Dendritic cell treated with granulocyte-macrophage colony-stimulating factor and Interleukin-4, amounts not matched to agents 40 ng/mL and 50 ng/mL, for 4 days (primary cell): ENCODE data around the gene PCNT.

ENCODE experiments used
- H3K27ac Mint-ChIP-seq: one replicate; pipeline ENCODE4 v1.8.0; 2022; ENCODE audit warnings: mild to moderate bottlenecking, mixed read lengths
- H3K27me3 Mint-ChIP-seq: one replicate; pipeline ENCODE4 v1.8.0; 2022; ENCODE audit warnings: mild to moderate bottlenecking, mixed read lengths
- H3K36me3 Mint-ChIP-seq: one replicate; pipeline ENCODE4 v1.8.0; 2022; ENCODE audit warnings: low read depth, mixed read lengths
- H3K4me1 Mint-ChIP-seq: one replicate; pipeline ENCODE4 v1.8.0; 2022; ENCODE audit warnings: low read depth, mixed read lengths
- H3K4me3 Mint-ChIP-seq: one replicate; pipeline ENCODE4 v1.8.0; 2022; ENCODE audit warnings: mild to moderate bottlenecking, moderate library complexity, mixed read lengths
- H3K9me3 Mint-ChIP-seq: one replicate; pipeline ENCODE4 v1.8.0; 2022; ENCODE audit warnings: mixed read lengths
- intact Hi-C: fragments of 100-400 bp; cut with micrococcal nuclease; formaldehyde crosslinking; loops from one replicate; pipeline ENCODE4 v1.15.0; 2022

PCNT gene

GRCh38 chr21:46480466-46480865 is 156.5 kb downstream of the PCNT start:
- intact Hi-C loops = no loop called here
- no peak overlapping the region for H3K4me3 Mint-ChIP-seq
- peaks cover 26% of the 10 kb centered on the region for H3K4me1 Mint-ChIP-seq
- H3K27ac Mint-ChIP-seq = no peak overlapping the region
- no peaks in the 10 kb centered on the region for H3K9me3 Mint-ChIP-seq
- H3K36me3 Mint-ChIP-seq = peaks cover 44% of the 10 kb centered on the region
- no peaks in the 10 kb centered on the region for H3K27me3 Mint-ChIP-seq

GRCh38 chr21:46482225-46482845 is 158.4 kb downstream of the PCNT start:
- Mint-ChIP-seq H3K4me3 (no peak overlapping the region), H3K4me1 (peaks cover 22% of the 10 kb centered on the region), H3K27ac (no peak overlapping the region), H3K36me3 (peaks cover 53% of the 10 kb centered on the region), H3K9me3 (no peaks in the 10 kb centered on the region), H3K27me3 (no peaks in the 10 kb centered on the region)
- intact Hi-C loops = no loop called here

GRCh38 chr21:46482846-46483231 is 158.9 kb downstream of the PCNT start:
- Mint-ChIP-seq H3K36me3 (peaks cover 51% of the 10 kb centered on the region), H3K27ac (no peak overlapping the region)

GRCh38 chr21:46483300-46484295 is 159.6 kb downstream of the PCNT start:
- Mint-ChIP-seq H3K9me3 (no peaks in the 10 kb centered on the region), H3K27me3 (no peaks in the 10 kb centered on the region), H3K36me3 (peaks cover 53% of the 10 kb centered on the region), H3K4me1 (peaks cover 22% of the 10 kb centered on the region), H3K4me3 (no peak overlapping the region), H3K27ac (no peak overlapping the region)
- intact Hi-C loops = no loop called here

More at GRCh38 chr21:46482846-46483231, 158.9 kb downstream of the PCNT start:
- Mint-ChIP-seq H3K4me3 (no peak overlapping the region), H3K9me3 (no peaks in the 10 kb centered on the region), H3K4me1 (peaks cover 22% of the 10 kb centered on the region), H3K27me3 (no peaks in the 10 kb centered on the region)
- intact Hi-C loops = no loop called here

- Mint-ChIP-seq H3K4me1 (peaks cover 8% of the 10 kb centered on the region), H3K27ac (no peak overlapping the region)
These were observed 162.6 kb downstream of the PCNT start for GRCh38 chr21:46486481-46487126.

GRCh38 chr21:46489162-46489663 is 165.3 kb downstream of the PCNT start:
- intact Hi-C loops = no loop called here
- peaks cover 79% of the 10 kb centered on the region for H3K36me3 Mint-ChIP-seq
- no peak overlapping the region for H3K27ac Mint-ChIP-seq
- H3K4me3 Mint-ChIP-seq = no peak overlapping the region
- peaks cover 6% of the 10 kb centered on the region for H3K4me1 Mint-ChIP-seq
- no peaks in the 10 kb centered on the region for H3K9me3 Mint-ChIP-seq
- no peaks in the 10 kb centered on the region for H3K27me3 Mint-ChIP-seq

More at GRCh38 chr21:46486481-46487126, 162.6 kb downstream of the PCNT start:
- no peak overlapping the region for H3K4me3 Mint-ChIP-seq
- H3K27me3 Mint-ChIP-seq = no peaks in the 10 kb centered on the region
- no peaks in the 10 kb centered on the region for H3K9me3 Mint-ChIP-seq
- intact Hi-C loops = no loop called here
- H3K36me3 Mint-ChIP-seq = peaks cover 56% of the 10 kb centered on the region

GRCh38 chr21:46489800-46490199 is 165.8 kb downstream of the PCNT start:
- Mint-ChIP-seq H3K4me1 (peaks cover 6% of the 10 kb centered on the region), H3K36me3 (peaks cover 85% of the 10 kb centered on the region), H3K4me3 (no peak overlapping the region), H3K27ac (no peak overlapping the region), H3K9me3 (no peaks in the 10 kb centered on the region), H3K27me3 (no peaks in the 10 kb centered on the region)
- intact Hi-C loops = no loop called here

GRCh38 chr21:46491553-46491952 is 167.6 kb downstream of the PCNT start:
- Mint-ChIP-seq H3K4me3 (no peak overlapping the region), H3K36me3 (peaks cover 89% of the 10 kb centered on the region), H3K9me3 (no peaks in the 10 kb centered on the region), H3K27me3 (no peaks in the 10 kb centered on the region), H3K4me1 (peaks cover 6% of the 10 kb centered on the region), H3K27ac (no peak overlapping the region)
- intact Hi-C loops = no loop called here

GRCh38 chr21:46492851-46493250 is 168.9 kb downstream of the PCNT start:
- H3K36me3 Mint-ChIP-seq = peaks cover 88% of the 10 kb centered on the region
- H3K27ac Mint-ChIP-seq = no peak overlapping the region
- intact Hi-C loops = no loop called here
- no peaks in the 10 kb centered on the region for H3K9me3 Mint-ChIP-seq
- no peak overlapping the region for H3K4me3 Mint-ChIP-seq
- H3K27me3 Mint-ChIP-seq = no peaks in the 10 kb centered on the region
- peaks cover 6% of the 10 kb centered on the region for H3K4me1 Mint-ChIP-seq

- intact Hi-C loops = no loop called here
- Mint-ChIP-seq H3K27me3 (no peaks in the 10 kb centered on the region), H3K9me3 (no peaks in the 10 kb centered on the region), H3K36me3 (peaks cover 90% of the 10 kb centered on the region), H3K4me3 (no peak overlapping the region), H3K27ac (no peak overlapping the region), H3K4me1 (peaks cover 6% of the 10 kb centered on the region)
These were observed 169.9 kb downstream of the PCNT start for GRCh38 chr21:46493828-46494227.
